Stimulated activated CD8-positive, alpha-beta memory T cell treated with anti-CD3 and anti-CD28 coated beads, Interleukin-4, amount 100 ng/mL, for 4 hours (primary cell): ENCODE data around the gene ALOX15B.

Source experiments
- DNase-seq, 2 donors: peaks; one replicate each; pipeline ENCODE4 v3.0.0-alpha.2; 2020; ENCODE audit warnings: low read depth in 2 of 2, low spot score in 1 of 2

ALOX15B gene

GRCh38 chr17:8039611-8040168, 831 bp downstream of the ALOX15B start:
- no peak for DNase-seq

- DNase-seq, result no peak
These were observed 2.5 kb downstream of the ALOX15B start for GRCh38 chr17:8041249-8041928.

- no peak for DNase-seq
These were observed 3.1 kb downstream of the ALOX15B start for GRCh38 chr17:8041979-8042378.

- no peak for DNase-seq
These were observed 6.3 kb downstream of the ALOX15B start for GRCh38 chr17:8044819-8045810.

GRCh38 chr17:8046306-8046928, 7.6 kb downstream of the ALOX15B start:
- no peak for DNase-seq

- no peak for DNase-seq
These were observed 8.3 kb downstream of the ALOX15B start for GRCh38 chr17:8046929-8047768.

- no peak for DNase-seq
These were observed 8.9 kb downstream of the ALOX15B start for GRCh38 chr17:8047769-8048110.

GRCh38 chr17:8048236-8048635, 9.4 kb downstream of the ALOX15B start:
- DNase-seq, result no peak

GRCh38 chr17:8048736-8049135, 9.9 kb downstream of the ALOX15B start:
- DNase-seq, result no peak

- DNase-seq, result no peak
These were observed 13.0 kb downstream of the ALOX15B start for GRCh38 chr17:8051831-8052230.

- DNase-seq, result no peak
These were observed 13.7 kb downstream of the ALOX15B start for GRCh38 chr17:8052256-8053252.

GRCh38 chr17:8053600-8053999, 14.7 kb downstream of the ALOX15B start:
- DNase-seq, result no peak

GRCh38 chr17:8055851-8056231, 17.0 kb downstream of the ALOX15B start:
- no peak for DNase-seq

- DNase-seq, result peak in 1 of 2 donors; percentile 25
These were observed 17.5 kb downstream of the ALOX15B start for GRCh38 chr17:8056232-8056975.

- no peak for DNase-seq
These were observed 18.2 kb downstream of the ALOX15B start for GRCh38 chr17:8056976-8057625.

GRCh38 chr17:8057691-8058114, 18.8 kb downstream of the ALOX15B start:
- DNase-seq, result no peak

- DNase-seq, result no peak
These were observed 20.3 kb downstream of the ALOX15B start for GRCh38 chr17:8059131-8059530.

GRCh38 chr17:8060274-8060673, 21.4 kb downstream of the ALOX15B start:
- peak in 1 of 2 donors; percentile 25 for DNase-seq
